NOMO-1 treated with DMSO at 0.1 percent for 48 hours (cell line): ENCODE data around the gene CCR7.
"Not testable (repeated sequence)": the region's sequence is repeated elsewhere in the genome, so short reads cannot be mapped to it uniquely, and the experiment has no call there.

Experiments used
- DNase-seq: peaks from one replicate; lab custom pipeline; 2025; ENCODE audit not compliant: unreplicated experiment; lab: John Stamatoyannopoulos, UW

CCR7 gene

GRCh38 chr17:40551879-40552768 is 13.1 kb downstream of the CCR7 start:
- DNase-seq: no peak

GRCh38 chr17:40551091-40551878 is 14.0 kb downstream of the CCR7 start:
- no peak for DNase-seq

- no peak for DNase-seq
Observed at GRCh38 chr17:40550608-40551007, 14.7 kb downstream of the CCR7 start.

- DNase-seq: peak; percentile 11
Observed at GRCh38 chr17:40548982-40549685, 16.1 kb downstream of the CCR7 start.

GRCh38 chr17:40548491-40548981 is 16.7 kb downstream of the CCR7 start:
- no peak for DNase-seq

- DNase-seq: no peak
Observed at GRCh38 chr17:40547785-40548478, 17.3 kb downstream of the CCR7 start.

- DNase-seq: peak; percentile 85
Observed at GRCh38 chr17:40547079-40547784, 18.0 kb downstream of the CCR7 start.

GRCh38 chr17:40546497-40546896 is 18.8 kb downstream of the CCR7 start:
- not testable (repeated sequence) for DNase-seq

- DNase-seq: no peak
Observed at GRCh38 chr17:40545660-40546059, 19.6 kb downstream of the CCR7 start.

GRCh38 chr17:40542558-40543411 is 22.5 kb downstream of the CCR7 start:
- peak; percentile 58 for DNase-seq

GRCh38 chr17:40541873-40542557 is 23.3 kb downstream of the CCR7 start:
- no peak for DNase-seq

- no peak for DNase-seq
Observed at GRCh38 chr17:40541060-40541872, 24.0 kb downstream of the CCR7 start.

GRCh38 chr17:40540448-40540847 is 24.8 kb downstream of the CCR7 start:
- DNase-seq: no peak

GRCh38 chr17:40539711-40540411 is 25.4 kb downstream of the CCR7 start:
- DNase-seq: no peak

GRCh38 chr17:40538936-40539705 is 26.2 kb downstream of the CCR7 start:
- no peak for DNase-seq
